CD4-positive, alpha-beta memory T cell (primary cell): ENCODE data around the gene SMO. TPM values are rescaled to one million over a fixed set of nuclear protein-coding genes. Genes with fewer than 3 reads are reported as not detected.

Experiments
- CTCF ChIA-PET: fragments of 350-600 bp; sonication (Branson Sonifier 250); formaldehyde crosslinking; loops from one replicate; lab custom pipeline; 2021; ENCODE audit warnings: inconsistent platforms; ENCODE audit not compliant: partially characterized antibody; lab: Charles Lee
- POLR2A ChIA-PET: fragments of 350-600 bp; sonication (Branson Sonifier 250); formaldehyde crosslinking; loops from one replicate; lab custom pipeline; 2021; ENCODE audit not compliant: partially characterized antibody; lab: Charles Lee
- DNase-seq, 5 donors: peaks; one replicate each; pipeline versions ENCODE4 v3.0.0 to v3.0.0-alpha.2; 2020 to 2022; ENCODE audit warnings: mixed read lengths in 1 of 5
- H3K27ac ChIP-seq: one replicate; pipeline ENCODE4 v1.7.0; 2013; ENCODE audit warnings: low read depth, low read length
- H3K27me3 ChIP-seq: 2 replicates; pipeline ENCODE4 v1.7.0; 2013; ENCODE audit warnings: mild to moderate bottlenecking, low read length, moderate library complexity; ENCODE audit not compliant: insufficient read depth
- H3K36me3 ChIP-seq: 2 replicates; pipeline ENCODE4 v1.7.0; 2013; ENCODE audit warnings: mild to moderate bottlenecking, low read length, moderate library complexity; ENCODE audit not compliant: insufficient read depth
- H3K4me1 ChIP-seq: 2 replicates; pipeline ENCODE4 v1.7.0; 2013; ENCODE audit warnings: mild to moderate bottlenecking, low read length, moderate library complexity; ENCODE audit not compliant: insufficient read depth
- H3K4me3 ChIP-seq, 2 donors: one replicate each; pipeline ENCODE4 v1.7.0; 2013; ENCODE audit warnings: low read length in 2 of 2, mild to moderate bottlenecking in 1 of 2
- H3K9me3 ChIP-seq, 2 donors: one replicate each; pipeline ENCODE4 v1.7.0; 2013; ENCODE audit warnings: low read length in 2 of 2, control low read depth in 1 of 2; ENCODE audit not compliant: control insufficient read depth in 1 of 2
- H3K27ac Mint-ChIP-seq, 7 donors: one replicate each; pipeline ENCODE4 v1.8.0; 2020 to 2021; ENCODE audit warnings: mixed read lengths in 7 of 7, mild to moderate bottlenecking in 6 of 7, inconsistent platforms in 3 of 7, moderate library complexity in 3 of 7
- H3K27me3 Mint-ChIP-seq, 2 donors: one replicate each; pipeline ENCODE4 v1.8.0; 2020 to 2021; ENCODE audit warnings: mixed read lengths in 2 of 2
- H3K36me3 Mint-ChIP-seq, 2 donors: one replicate each; pipeline ENCODE4 v1.8.0; 2020 to 2021; ENCODE audit warnings: mixed read lengths in 2 of 2, inconsistent platforms in 1 of 2, mild to moderate bottlenecking in 1 of 2
- H3K4me1 Mint-ChIP-seq, 4 donors: one replicate each; pipeline ENCODE4 v1.8.0; 2020 to 2021; ENCODE audit warnings: mixed read lengths in 4 of 4, mild to moderate bottlenecking in 1 of 4
- H3K4me3 Mint-ChIP-seq, 8 donors: one replicate each; pipeline ENCODE4 v1.8.0; 2020 to 2021; ENCODE audit warnings: mixed read lengths in 8 of 8, mild to moderate bottlenecking in 7 of 8, moderate library complexity in 6 of 8, inconsistent platforms in 3 of 8
- H3K9me3 Mint-ChIP-seq, 8 donors: one replicate each; pipeline ENCODE4 v1.8.0; 2020 to 2021; ENCODE audit warnings: mixed read lengths in 8 of 8, mild to moderate bottlenecking in 5 of 8, inconsistent platforms in 3 of 8, moderate library complexity in 1 of 8
- intact Hi-C: fragments of 100-400 bp; cut with micrococcal nuclease; formaldehyde crosslinking; loops from one replicate; pipeline ENCODE4 v1.15.1; 2023
- polyA plus RNA-seq, 2 donors: library from polyadenylated mRNA; unstranded; fragments of 300-500 nt; fragmentation: Illumina TruSeq; gene quantifications; one replicate each; pipeline ENCODE4 v1.2.3, GENCODE V29; 2021
- total RNA-seq, 2 experiments: library from RNA; stranded (reverse); gene quantifications; one replicate each; pipeline ENCODE4 v1.2.3, GENCODE V29; 2021

Gene SMO
- total and polyA plus RNA-seq, 4 experiments from 2014 or later: not detected

- POLR2A ChIA-PET: no interaction called here
- H3K4me3 ChIP-seq: no peak overlapping the region
- no peaks in the 10 kb centered on the region for H3K36me3 Mint-ChIP-seq
- H3K4me1 Mint-ChIP-seq: peaks cover 3 to 14% (median 9%) of the 10 kb centered on the region in 4 donors
- intact Hi-C loops: no loop called here
- peaks cover 33 to 49% of the 10 kb centered on the region in 2 donors for H3K27me3 Mint-ChIP-seq
- no peak for DNase-seq
- no peaks in the 10 kb centered on the region for H3K9me3 Mint-ChIP-seq
- peaks cover 17% of the 10 kb centered on the region for H3K27me3 ChIP-seq
- H3K27ac ChIP-seq: no peak overlapping the region
- H3K36me3 ChIP-seq: no peaks in the 10 kb centered on the region
- no peaks in the 10 kb centered on the region for H3K9me3 ChIP-seq
- no peaks in the 10 kb centered on the region for H3K4me1 ChIP-seq
- H3K4me3 Mint-ChIP-seq: peak overlapping the region; percentile 43 to 82 (median 72)
- CTCF ChIA-PET: no interaction called here
- no peak overlapping the region for H3K27ac Mint-ChIP-seq
Measured at GRCh38 chr7:129187681-129188371, 607 bp upstream of the SMO start.

DNA sequence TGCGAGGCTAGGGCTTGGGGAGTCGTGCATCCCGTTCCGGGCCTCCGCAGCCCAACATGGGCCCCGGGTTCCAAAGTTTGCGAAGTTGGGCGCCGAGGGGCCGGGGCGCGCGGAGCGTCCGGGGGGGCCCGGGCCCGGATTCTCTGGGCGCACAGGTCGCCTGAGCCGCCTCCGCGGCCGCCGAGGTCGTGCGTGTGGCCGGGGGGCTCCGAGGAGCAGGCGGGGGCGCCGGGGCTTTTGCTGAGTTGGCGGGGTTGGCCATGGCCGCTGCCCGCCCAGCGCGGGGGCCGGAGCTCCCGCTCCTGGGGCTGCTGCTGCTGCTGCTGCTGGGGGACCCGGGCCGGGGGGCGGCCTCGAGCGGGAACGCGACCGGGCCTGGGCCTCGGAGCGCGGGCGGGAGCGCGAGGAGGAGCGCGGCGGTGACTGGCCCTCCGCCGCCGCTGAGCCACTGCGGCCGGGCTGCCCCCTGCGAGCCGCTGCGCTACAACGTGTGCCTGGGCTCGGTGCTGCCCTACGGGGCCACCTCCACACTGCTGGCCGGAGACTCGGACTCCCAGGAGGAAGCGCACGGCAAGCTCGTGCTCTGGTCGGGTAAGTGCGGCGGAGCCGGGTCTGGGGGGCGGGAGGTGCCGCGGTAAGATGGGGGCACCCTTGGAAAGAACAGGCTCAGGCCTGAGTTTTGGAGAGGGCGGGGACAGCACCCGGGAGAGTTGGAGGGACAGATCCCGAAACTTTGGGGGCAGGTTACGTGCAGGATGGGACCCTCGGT, 643 bp downstream of the SMO start:
- H3K36me3 ChIP-seq: no peaks in the 10 kb centered on the region
- ChIA-PET POLR2A (no interaction called here), CTCF (no interaction called here)
- DNase-seq: no peak
- H3K4me1 ChIP-seq: no peaks in the 10 kb centered on the region
- H3K4me3 ChIP-seq: peak overlapping the region in 1 of 2 donors; percentile 32
- H3K27ac ChIP-seq: no peak overlapping the region
- Mint-ChIP-seq H3K9me3 (no peaks in the 10 kb centered on the region), H3K4me3 (peak overlapping the region; percentile 68 to 76 (median 73)), H3K27ac (no peak overlapping the region), H3K36me3 (no peaks in the 10 kb centered on the region), H3K27me3 (peaks cover 36 to 53% of the 10 kb centered on the region in 2 donors), H3K4me1 (peaks cover 3 to 14% (median 9%) of the 10 kb centered on the region in 4 donors)
- no peaks in the 10 kb centered on the region for H3K9me3 ChIP-seq
- intact Hi-C loops: no loop called here
- peaks cover 17% of the 10 kb centered on the region for H3K27me3 ChIP-seq

GRCh38 chr7:129189661-129190310, 1.4 kb downstream of the SMO start:
- Histone ChIP-seq H3K9me3 (no peaks in the 10 kb centered on the region), H3K27ac (no peak overlapping the region), H3K4me1 (no peaks in the 10 kb centered on the region), H3K27me3 (peaks cover 17% of the 10 kb centered on the region), H3K4me3 (no peak overlapping the region), H3K36me3 (no peaks in the 10 kb centered on the region)
- DNase-seq: no peak
- Mint-ChIP-seq H3K27ac (no peak overlapping the region), H3K4me1 (peaks cover 3 to 14% (median 9%) of the 10 kb centered on the region in 4 donors), H3K36me3 (no peaks in the 10 kb centered on the region), H3K4me3 (peak overlapping the region; percentile 68 to 76 (median 73)), H3K27me3 (peaks cover 36 to 52% of the 10 kb centered on the region in 2 donors), H3K9me3 (no peaks in the 10 kb centered on the region)
- intact Hi-C loops: no loop called here
- CTCF ChIA-PET: no interaction called here
- POLR2A ChIA-PET: no interaction called here

DNA sequence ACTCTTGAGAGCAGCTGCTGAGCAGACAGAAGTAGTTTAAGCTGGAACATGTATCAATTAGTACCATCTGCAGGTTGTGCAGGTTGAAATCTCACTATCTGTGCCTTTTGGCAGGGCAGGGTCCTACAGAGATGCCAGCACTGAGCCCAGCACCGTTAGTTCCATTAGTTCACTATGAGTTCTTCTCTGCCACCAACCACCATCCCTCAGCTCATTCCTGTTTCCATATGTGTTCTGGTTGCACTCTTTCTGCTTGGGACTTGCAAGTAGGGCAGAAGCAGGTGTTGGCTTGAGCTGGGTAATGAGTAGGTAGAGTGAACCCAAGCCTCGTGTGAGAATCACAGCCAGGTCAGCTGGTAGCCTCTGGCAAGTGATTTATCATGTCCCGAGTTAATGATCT, 2.8 kb downstream of the SMO start:
- intact Hi-C loops: no loop called here
- POLR2A ChIA-PET: no interaction called here
- no peak for DNase-seq

GRCh38 chr7:129193892-129194291, 5.5 kb downstream of the SMO start:
- no peak overlapping the region for H3K4me3 Mint-ChIP-seq
- Histone ChIP-seq H3K27ac (no peak overlapping the region), H3K27me3 (peaks cover 17% of the 10 kb centered on the region), H3K4me1 (no peaks in the 10 kb centered on the region), H3K4me3 (no peak overlapping the region), H3K9me3 (no peaks in the 10 kb centered on the region), H3K36me3 (no peaks in the 10 kb centered on the region)
- peaks cover 26 to 36% of the 10 kb centered on the region in 2 donors for H3K27me3 Mint-ChIP-seq
- no peak for DNase-seq
- no peak overlapping the region for H3K27ac Mint-ChIP-seq
- CTCF ChIA-PET: interaction anchor here (1.0 to 2.1 kb wide), 3 partner anchors 17 to 78 kb away, joined by 3 to 6 read pairs (median 3); no protein-coding TSS in a partner anchor
- no peaks in the 10 kb centered on the region for H3K36me3 Mint-ChIP-seq
- peaks cover 2 to 7% (median 6%) of the 10 kb centered on the region in 4 donors for H3K4me1 Mint-ChIP-seq
- POLR2A ChIA-PET: no interaction called here
- intact Hi-C loops: no loop called here
- no peaks in the 10 kb centered on the region for H3K9me3 Mint-ChIP-seq

More for the DNA sequence above, 2.8 kb downstream of the SMO start:
- Histone ChIP-seq H3K27me3 (peaks cover 17% of the 10 kb centered on the region), H3K9me3 (no peaks in the 10 kb centered on the region), H3K27ac (no peak overlapping the region), H3K36me3 (no peaks in the 10 kb centered on the region), H3K4me1 (no peaks in the 10 kb centered on the region), H3K4me3 (no peak overlapping the region)
- Mint-ChIP-seq H3K36me3 (no peaks in the 10 kb centered on the region), H3K27ac (no peak overlapping the region), H3K9me3 (no peaks in the 10 kb centered on the region), H3K27me3 (peaks cover 35 to 41% of the 10 kb centered on the region in 2 donors), H3K4me3 (no peak overlapping the region), H3K4me1 (peaks cover 3 to 14% (median 9%) of the 10 kb centered on the region in 4 donors)
- CTCF ChIA-PET: interaction anchor here (0.8 kb wide), 1 partner anchor 27 kb away, joined by 3 read pairs; no protein-coding TSS in a partner anchor

GRCh38 chr7:129197771-129198170, 9.3 kb downstream of the SMO start:
- no peak for DNase-seq
- H3K36me3 Mint-ChIP-seq: no peaks in the 10 kb centered on the region
- no peak overlapping the region for H3K27ac Mint-ChIP-seq
- H3K4me1 Mint-ChIP-seq: no peaks in the 10 kb centered on the region
- no peaks in the 10 kb centered on the region for H3K9me3 ChIP-seq
- H3K4me1 ChIP-seq: no peaks in the 10 kb centered on the region
- H3K9me3 Mint-ChIP-seq: no peaks in the 10 kb centered on the region
- ChIA-PET POLR2A (no interaction called here), CTCF (interaction anchor here (1.4 kb wide), 1 partner anchor 100 kb away, joined by 3 read pairs; no protein-coding TSS in a partner anchor)
- H3K4me3 ChIP-seq: no peak overlapping the region
- no peaks in the 10 kb centered on the region for H3K36me3 ChIP-seq
- no peak overlapping the region for H3K27ac ChIP-seq
- peaks cover 6 to 11% of the 10 kb centered on the region in 2 donors for H3K27me3 Mint-ChIP-seq
- intact Hi-C loops: no loop called here
- H3K4me3 Mint-ChIP-seq: no peak overlapping the region
- peaks cover under 1% of the 10 kb centered on the region for H3K27me3 ChIP-seq

DNA sequence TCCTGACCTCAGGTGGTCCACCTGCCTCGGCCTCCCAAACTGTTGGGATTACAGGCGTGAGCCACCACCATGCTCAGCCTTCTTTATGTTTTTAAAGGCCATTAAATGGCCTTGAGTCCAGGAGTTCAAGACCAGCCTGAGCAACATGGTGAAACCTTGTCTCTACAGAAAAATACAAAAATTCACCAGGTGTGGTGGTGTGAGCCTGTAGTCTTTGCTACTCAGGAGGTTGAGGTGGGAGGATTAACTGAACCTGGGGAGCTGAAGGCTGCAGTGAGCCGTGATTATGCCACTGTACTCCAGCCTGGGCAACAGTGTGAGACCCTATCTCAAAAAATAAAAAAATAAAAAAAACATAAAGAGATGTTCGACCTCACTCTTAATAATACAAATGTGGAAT, 11.0 kb downstream of the SMO start:
- no peak for DNase-seq
- intact Hi-C loops: no loop called here
- CTCF ChIA-PET: no interaction called here

More for the DNA sequence above, 11.0 kb downstream of the SMO start:
- Histone ChIP-seq H3K27me3 (no peaks in the 10 kb centered on the region), H3K27ac (no peak overlapping the region), H3K9me3 (no peaks in the 10 kb centered on the region), H3K36me3 (no peaks in the 10 kb centered on the region), H3K4me1 (no peaks in the 10 kb centered on the region), H3K4me3 (no peak overlapping the region)
- H3K27me3 Mint-ChIP-seq: peaks cover 3 to 7% of the 10 kb centered on the region in 2 donors
- no peaks in the 10 kb centered on the region for H3K4me1 Mint-ChIP-seq
- H3K36me3 Mint-ChIP-seq: no peaks in the 10 kb centered on the region
- POLR2A ChIA-PET: no interaction called here
- no peak overlapping the region for H3K27ac Mint-ChIP-seq
- no peak overlapping the region for H3K4me3 Mint-ChIP-seq
- H3K9me3 Mint-ChIP-seq: no peaks in the 10 kb centered on the region
